CD8-positive, alpha-beta memory T cell (primary cell): Measurements from ENCODE around the gene PGC. TPM values are rescaled to one million over a fixed set of nuclear protein-coding genes. Genes with fewer than 3 reads are reported as not detected.
A peak's percentile ranks its signal among the peaks of the same experiment; 100 is the strongest.

Source experiments
- CTCF ChIA-PET: fragments of 350-600 bp; sonication (Branson Sonifier 250); formaldehyde crosslinking; loops from one replicate; lab custom pipeline; 2021; ENCODE audit warnings: antibody characterized with exemption; lab: Charles Lee
- POLR2A ChIA-PET: fragments of 350-600 bp; sonication (Branson Sonifier 250); formaldehyde crosslinking; loops from one replicate; lab custom pipeline; 2021; ENCODE audit warnings: antibody characterized with exemption; lab: Charles Lee
- DNase-seq, 5 donors: peaks; one replicate each; pipeline versions ENCODE4 v3.0.0 to v3.0.0-alpha.2; 2020 to 2022; ENCODE audit warnings: mixed read lengths in 1 of 5
- H3K27ac ChIP-seq: one replicate; pipeline ENCODE4 v1.7.0; 2013; ENCODE audit warnings: low read depth, mild to moderate bottlenecking, low read length, moderate library complexity
- H3K27me3 ChIP-seq: 2 replicates; pipeline ENCODE4 v1.7.0; 2013; ENCODE audit warnings: low read length, mild to moderate bottlenecking; ENCODE audit not compliant: insufficient read depth, poor library complexity, severe bottlenecking
- H3K36me3 ChIP-seq: 2 replicates; pipeline ENCODE4 v1.7.0; 2013; ENCODE audit warnings: mild to moderate bottlenecking, low read length, moderate library complexity; ENCODE audit not compliant: insufficient read depth
- H3K4me1 ChIP-seq: 2 replicates; pipeline ENCODE4 v1.7.0; 2013; ENCODE audit warnings: mild to moderate bottlenecking, low read length, moderate library complexity; ENCODE audit not compliant: insufficient read depth
- H3K4me3 ChIP-seq: 2 replicates; pipeline ENCODE4 v1.7.0; 2013; ENCODE audit warnings: mild to moderate bottlenecking, low read length
- H3K9me3 ChIP-seq: 2 replicates; pipeline ENCODE4 v1.7.0; 2013; ENCODE audit warnings: mild to moderate bottlenecking, low read length
- H3K27ac Mint-ChIP-seq, 8 donors: one replicate each; pipeline ENCODE4 v1.8.0; 2020 to 2021; ENCODE audit warnings: mixed read lengths in 8 of 8, mild to moderate bottlenecking in 6 of 8, inconsistent platforms in 3 of 8, moderate library complexity in 3 of 8
- H3K27me3 Mint-ChIP-seq, 2 donors: one replicate each; pipeline ENCODE4 v1.8.0; 2020 to 2021; ENCODE audit warnings: mixed read lengths in 2 of 2, mild to moderate bottlenecking in 1 of 2, moderate library complexity in 1 of 2
- H3K36me3 Mint-ChIP-seq, 3 donors: one replicate each; pipeline ENCODE4 v1.8.0; 2020 to 2021; ENCODE audit warnings: mixed read lengths in 3 of 3, inconsistent platforms in 1 of 3, mild to moderate bottlenecking in 1 of 3
- H3K4me1 Mint-ChIP-seq, 3 donors: one replicate each; pipeline ENCODE4 v1.8.0; 2020 to 2021; ENCODE audit warnings: mixed read lengths in 3 of 3, inconsistent platforms in 1 of 3, mild to moderate bottlenecking in 1 of 3
- H3K4me3 Mint-ChIP-seq, 7 donors: one replicate each; pipeline ENCODE4 v1.8.0; 2020 to 2021; ENCODE audit warnings: mixed read lengths in 7 of 7, mild to moderate bottlenecking in 6 of 7, moderate library complexity in 4 of 7, inconsistent platforms in 2 of 7
- H3K9me3 Mint-ChIP-seq, 5 donors: one replicate each; pipeline ENCODE4 v1.8.0; 2020 to 2022; ENCODE audit warnings: mixed read lengths in 5 of 5, mild to moderate bottlenecking in 3 of 5, moderate library complexity in 2 of 5, inconsistent platforms in 1 of 5
- polyA plus RNA-seq: library from polyadenylated mRNA; unstranded; fragments of 300-500 nt; fragmentation: Illumina TruSeq; gene quantifications from one replicate; pipeline ENCODE4 v1.2.3, GENCODE V29; 2021
- total RNA-seq, 2 experiments: library from RNA; stranded (reverse); gene quantifications; one replicate each; pipeline ENCODE4 v1.2.3, GENCODE V29; 2021

Gene PGC
- total and polyA plus RNA-seq, 3 experiments from 2014 or later, result not detected

DNA sequence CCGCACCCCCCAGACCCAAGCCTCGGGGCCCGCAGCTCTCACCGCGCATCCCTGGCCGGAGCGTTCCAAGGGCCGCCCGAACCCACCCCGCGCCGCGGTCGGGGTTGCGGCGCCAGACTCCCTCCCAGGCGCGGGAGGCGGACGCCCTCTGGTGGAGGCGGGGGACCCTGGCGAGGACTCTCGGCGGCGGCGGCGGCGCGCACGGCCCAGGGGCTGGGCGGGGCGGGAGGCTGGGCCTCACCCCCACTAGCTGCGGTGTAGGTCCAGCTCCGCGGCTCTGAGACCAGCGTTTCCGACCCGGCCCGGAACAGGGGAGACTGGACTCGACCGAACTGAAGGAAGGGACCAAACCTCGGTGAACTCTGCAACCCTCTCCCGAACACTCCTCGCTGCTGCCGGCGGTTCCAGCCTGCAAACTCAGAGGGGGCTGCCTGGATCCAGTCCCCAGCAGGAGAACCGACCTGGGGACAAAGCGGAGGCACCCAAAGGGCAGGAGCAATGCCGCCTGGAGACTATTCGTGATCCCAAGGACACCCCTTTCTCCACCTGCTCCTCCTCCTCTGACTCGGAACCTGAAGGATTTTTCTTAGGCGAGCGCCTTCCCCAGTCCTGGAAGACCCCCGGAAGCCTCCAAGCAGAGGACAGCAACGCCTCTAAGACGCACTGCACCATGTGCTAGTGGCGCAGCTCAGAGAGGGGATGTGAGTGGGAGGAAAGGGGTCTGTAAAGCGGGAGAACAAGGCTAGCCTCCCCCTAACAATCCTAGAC is 39.4 kb upstream of the PGC start:
- peak overlapping the region; percentile 97 for H3K27ac ChIP-seq
- H3K27me3 ChIP-seq, result no peaks in the 10 kb centered on the region
- H3K4me3 ChIP-seq, result peak overlapping the region; percentile 100
- Mint-ChIP-seq H3K36me3 (peaks cover 0 to 36% (median 11%) of the 10 kb centered on the region in 3 donors), H3K9me3 (no peaks in the 10 kb centered on the region), H3K27ac (peak overlapping the region; percentile 94 to 99 (median 98)), H3K27me3 (no peaks in the 10 kb centered on the region), H3K4me1 (peaks cover 9 to 32% (median 25%) of the 10 kb centered on the region in 3 donors), H3K4me3 (peak overlapping the region; percentile 94 to 97 (median 96))
- POLR2A ChIA-PET, result interaction anchor here (0.5 to 2.5 kb wide), 12 partner anchors 9 to 1926 kb away, joined by 3 to 29 read pairs (median 4); partner anchors contain the start of genes BYSL, MED20, TAF8 and TFEB
- CTCF ChIA-PET, result interaction anchor here (0.8 to 11.2 kb wide), 23 partner anchors 8 to 761 kb away, joined by 3 to 175 read pairs (median 4); partner anchors contain the start of genes BYSL, MED20, TAF8 and TFEB
- H3K9me3 ChIP-seq, result no peaks in the 10 kb centered on the region
- peaks cover 21% of the 10 kb centered on the region for H3K36me3 ChIP-seq
- peaks cover 7% of the 10 kb centered on the region for H3K4me1 ChIP-seq
- DNase-seq, result peak; percentile 83 to 89 (median 84)

DNA sequence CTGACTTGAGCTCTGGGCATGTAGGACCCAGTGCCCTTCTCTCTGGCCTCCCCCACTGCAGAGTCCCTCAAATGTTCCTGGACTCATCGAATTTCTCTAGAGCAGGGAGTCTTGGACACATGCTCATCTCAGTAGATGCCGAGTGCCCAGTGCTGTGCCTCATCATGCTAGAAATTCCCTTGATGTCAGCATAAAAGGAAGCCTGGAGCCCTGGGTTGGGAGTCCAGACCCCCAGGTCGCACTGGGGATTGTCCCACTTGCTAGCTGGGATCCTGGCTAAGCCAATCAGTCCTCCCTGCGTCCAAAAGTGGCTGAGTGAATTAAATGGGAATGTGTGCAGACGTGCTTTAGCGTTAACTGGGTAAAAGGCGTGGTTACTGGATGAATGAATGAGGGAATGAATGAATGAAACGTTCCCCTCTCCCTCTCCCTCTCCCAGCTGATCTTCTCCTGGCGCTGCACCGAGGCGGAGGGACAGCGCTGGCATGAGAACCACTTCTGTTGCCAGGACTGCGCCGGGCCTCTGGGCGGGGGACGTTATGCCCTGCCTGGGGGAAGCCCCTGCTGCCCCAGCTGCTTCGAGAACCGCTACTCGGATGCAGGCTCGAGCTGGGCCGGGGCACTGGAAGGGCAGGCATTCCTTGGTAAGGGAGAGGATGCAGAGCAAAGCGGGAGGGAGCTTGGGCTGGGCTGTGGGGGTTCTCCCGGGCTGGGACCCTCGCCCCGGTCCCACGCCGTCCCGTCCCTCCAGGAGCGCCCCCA is 38.7 kb upstream of the PGC start:
- Mint-ChIP-seq H3K4me3 (peak overlapping the region; percentile 83 to 97 (median 95)), H3K27me3 (peaks cover 5% of the 10 kb centered on the region in 2 donors), H3K9me3 (no peaks in the 10 kb centered on the region), H3K36me3 (peaks cover 0 to 30% (median 8%) of the 10 kb centered on the region in 3 donors), H3K27ac (peak overlapping the region in 3 of 8 donors; percentile 27 to 74 (median 63)), H3K4me1 (peaks cover 13 to 37% (median 32%) of the 10 kb centered on the region in 3 donors)
- no peak for DNase-seq
- Histone ChIP-seq H3K4me1 (peaks cover 12% of the 10 kb centered on the region), H3K27me3 (no peaks in the 10 kb centered on the region), H3K9me3 (no peaks in the 10 kb centered on the region), H3K27ac (no peak overlapping the region), H3K36me3 (peaks cover 17% of the 10 kb centered on the region), H3K4me3 (peak overlapping the region; percentile 100)
- CTCF ChIA-PET, result interaction anchor here (0.8 to 11.2 kb wide), 17 partner anchors 9 to 435 kb away, joined by 3 to 175 read pairs (median 4); partner anchors contain the start of genes BYSL, MED20, TAF8 and TFEB
- POLR2A ChIA-PET, result interaction anchor here (0.5 to 2.5 kb wide), 9 partner anchors 8 to 1927 kb away, joined by 3 to 29 read pairs (median 6); partner anchors contain the start of genes BYSL, MED20, TAF8 and TFEB

DNA sequence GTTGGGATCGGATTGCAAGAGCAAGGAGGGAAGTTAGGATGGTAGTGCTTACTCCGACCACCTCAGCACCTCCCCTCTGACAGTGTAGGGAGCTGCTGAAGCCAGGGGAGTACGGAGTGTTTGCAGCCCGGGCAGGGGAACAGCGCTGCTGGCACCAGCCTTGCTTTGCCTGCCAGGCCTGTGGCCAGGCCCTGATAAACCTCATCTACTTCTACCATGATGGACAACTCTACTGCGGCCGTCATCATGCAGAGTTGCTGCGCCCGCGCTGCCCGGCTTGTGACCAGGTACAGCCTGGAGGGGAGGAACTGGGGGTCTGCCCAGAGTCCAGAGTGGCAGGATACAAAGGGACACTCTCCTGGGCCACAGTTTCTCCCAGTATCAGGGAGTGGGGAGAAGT is 38.1 kb upstream of the PGC start:
- Mint-ChIP-seq H3K4me1 (peaks cover 15 to 40% (median 32%) of the 10 kb centered on the region in 3 donors), H3K27ac (peak overlapping the region in 1 of 8 donors; percentile 9), H3K4me3 (peak overlapping the region in 5 of 7 donors; percentile 21 to 94 (median 83)), H3K36me3 (peaks cover 0 to 24% (median 8%) of the 10 kb centered on the region in 3 donors), H3K9me3 (no peaks in the 10 kb centered on the region), H3K27me3 (peaks cover 5% of the 10 kb centered on the region in 2 donors)
- DNase-seq, result no peak
- POLR2A ChIA-PET, result no interaction called here
- Histone ChIP-seq H3K9me3 (no peaks in the 10 kb centered on the region), H3K4me3 (no peak overlapping the region), H3K4me1 (peaks cover 14% of the 10 kb centered on the region), H3K27me3 (no peaks in the 10 kb centered on the region), H3K36me3 (peaks cover 11% of the 10 kb centered on the region), H3K27ac (no peak overlapping the region)
- CTCF ChIA-PET, result interaction anchor here (1.2 to 11.2 kb wide), 8 partner anchors 9 to 382 kb away, joined by 3 to 175 read pairs (median 6); partner anchors contain the start of genes BYSL, MED20 and TAF8

- H3K27ac Mint-ChIP-seq, result peak overlapping the region in 3 of 8 donors; percentile 19 to 49 (median 47)
- POLR2A ChIA-PET, result interaction anchor here (0.6 kb wide), 1 partner anchor 154 kb away, joined by 3 read pairs; no protein-coding TSS in a partner anchor
- H3K4me3 Mint-ChIP-seq, result peak overlapping the region in 6 of 7 donors; percentile 17 to 88 (median 64)
- Histone ChIP-seq H3K4me1 (peaks cover 14% of the 10 kb centered on the region), H3K27me3 (no peaks in the 10 kb centered on the region), H3K9me3 (no peaks in the 10 kb centered on the region), H3K27ac (no peak overlapping the region), H3K4me3 (no peak overlapping the region), H3K36me3 (peaks cover 8% of the 10 kb centered on the region)
- H3K36me3 Mint-ChIP-seq, result peaks cover 0 to 19% (median 3%) of the 10 kb centered on the region in 3 donors
- H3K9me3 Mint-ChIP-seq, result no peaks in the 10 kb centered on the region
- H3K27me3 Mint-ChIP-seq, result peaks cover 5 to 7% of the 10 kb centered on the region in 2 donors
- CTCF ChIA-PET, result interaction anchor here (1.5 to 11.2 kb wide), 5 partner anchors 137 to 383 kb away, joined by 3 to 175 read pairs (median 7); partner anchors contain the start of genes BYSL, MED20 and TAF8
- no peak for DNase-seq
- peaks cover 16 to 43% (median 29%) of the 10 kb centered on the region in 3 donors for H3K4me1 Mint-ChIP-seq
Observed at GRCh38 chr6:41784581-41785171, 37.5 kb upstream of the PGC start.

- Mint-ChIP-seq H3K27me3 (peaks cover 5 to 7% of the 10 kb centered on the region in 2 donors), H3K27ac (peak overlapping the region in 1 of 8 donors; percentile 44), H3K4me3 (peak overlapping the region in 2 of 7 donors; percentile 36 to 78), H3K36me3 (peaks cover 0 to 12% (median 0%) of the 10 kb centered on the region in 3 donors), H3K9me3 (no peaks in the 10 kb centered on the region), H3K4me1 (peaks cover 18 to 45% (median 27%) of the 10 kb centered on the region in 3 donors)
- CTCF ChIA-PET, result interaction anchor here (0.9 to 11.2 kb wide), 3 partner anchors 138 to 263 kb away, joined by 3 to 175 read pairs (median 51); partner anchors contain the start of genes BYSL, MED20 and TAF8
- Histone ChIP-seq H3K4me1 (peaks cover 20% of the 10 kb centered on the region), H3K4me3 (no peak overlapping the region), H3K36me3 (no peaks in the 10 kb centered on the region), H3K27me3 (no peaks in the 10 kb centered on the region), H3K9me3 (no peaks in the 10 kb centered on the region), H3K27ac (no peak overlapping the region)
- POLR2A ChIA-PET, result no interaction called here
- no peak for DNase-seq
Observed at GRCh38 chr6:41783106-41783780, 36.0 kb upstream of the PGC start.

DNA sequence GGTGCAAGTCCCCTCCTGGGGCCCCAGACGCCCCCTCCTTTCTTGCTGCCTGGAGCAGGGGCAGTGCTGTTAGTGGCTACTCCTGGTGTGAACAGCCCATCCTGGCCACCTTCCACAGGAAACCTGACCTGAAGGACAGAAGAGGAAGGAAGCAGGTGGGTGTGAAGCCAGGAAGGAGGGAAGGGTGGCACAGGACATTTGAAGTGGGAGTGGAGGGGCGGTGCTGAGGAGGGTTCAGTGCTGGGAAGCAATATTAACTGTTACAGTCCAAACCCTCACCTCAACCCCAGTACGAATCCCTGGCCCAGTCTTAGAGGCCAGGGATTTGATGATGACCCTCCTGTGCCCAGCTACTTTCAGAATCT is 34.2 kb upstream of the PGC start:
- Mint-ChIP-seq H3K27ac (peak overlapping the region in 4 of 8 donors; percentile 37 to 78 (median 57)), H3K4me3 (peak overlapping the region; percentile 44 to 85 (median 74))

More for the DNA sequence above, 34.2 kb upstream of the PGC start:
- Mint-ChIP-seq H3K27me3 (peaks cover 5 to 7% of the 10 kb centered on the region in 2 donors), H3K9me3 (no peaks in the 10 kb centered on the region), H3K36me3 (peaks cover 0 to 10% (median 4%) of the 10 kb centered on the region in 3 donors), H3K4me1 (peaks cover 20 to 40% (median 22%) of the 10 kb centered on the region in 3 donors)
- H3K4me3 ChIP-seq, result peak overlapping the region; percentile 8
- CTCF ChIA-PET, result interaction anchor here (0.6 to 11.2 kb wide), 4 partner anchors 10 to 323 kb away, joined by 3 to 175 read pairs (median 4); partner anchors contain the start of gene TAF8
- peaks cover 20% of the 10 kb centered on the region for H3K4me1 ChIP-seq
- H3K27ac ChIP-seq, result no peak overlapping the region
- H3K36me3 ChIP-seq, result no peaks in the 10 kb centered on the region
- POLR2A ChIA-PET, result interaction anchor here (0.7 kb wide), 2 partner anchors 9 to 783 kb away, joined by 3 to 4 read pairs; partner anchors contain the start of gene UBR2
- no peaks in the 10 kb centered on the region for H3K27me3 ChIP-seq
- H3K9me3 ChIP-seq, result no peaks in the 10 kb centered on the region
- no peak for DNase-seq
